CD4-positive, alpha-beta T cell treated with Interleukin-21 for 1 hour (primary cell): ENCODE data around the gene BATF2.

ENCODE experiments used
- DNase-seq: peaks from one replicate; pipeline ENCODE4 v3.0.0-alpha.2; 2020

The BATF2 gene

DNA sequence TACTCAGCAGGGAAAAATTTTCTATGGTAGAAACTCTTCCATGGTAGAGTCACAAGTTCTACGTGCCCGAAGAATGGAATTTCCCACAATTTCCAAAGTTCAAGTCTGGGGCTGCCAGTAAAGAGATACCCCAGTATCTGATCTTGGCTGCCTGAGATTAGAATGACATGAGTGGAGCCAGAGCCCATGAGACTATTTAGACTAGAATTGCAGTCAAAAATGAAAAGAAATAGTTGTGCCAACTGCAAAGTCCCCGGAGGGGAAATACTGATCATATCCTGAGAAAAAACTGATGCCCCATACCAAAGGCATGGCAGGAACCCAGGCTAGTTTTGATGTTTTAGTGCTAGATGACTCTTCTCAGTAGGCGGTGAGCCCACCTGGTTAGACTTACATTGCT is 36.1 kb downstream of the BATF2 start:
- no peak for DNase-seq

DNA sequence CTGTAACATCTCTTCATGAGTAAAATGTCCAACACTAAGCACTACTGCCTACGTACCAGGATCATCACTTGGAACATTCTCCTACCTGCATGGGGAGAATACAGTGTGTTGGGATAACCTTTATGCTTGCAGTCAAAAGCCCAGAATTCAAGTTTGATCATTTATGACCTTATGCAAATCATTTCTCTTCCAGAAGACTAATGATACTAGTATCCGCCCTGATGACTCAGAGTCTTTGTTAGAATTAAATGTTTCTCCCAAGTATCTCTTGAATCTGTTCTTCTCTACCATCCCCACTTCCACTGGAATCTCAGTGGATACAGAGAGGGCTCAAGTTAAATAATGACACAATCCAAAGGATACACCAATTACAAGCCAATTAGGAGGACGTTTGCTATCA is 37.3 kb downstream of the BATF2 start:
- no peak for DNase-seq

DNA sequence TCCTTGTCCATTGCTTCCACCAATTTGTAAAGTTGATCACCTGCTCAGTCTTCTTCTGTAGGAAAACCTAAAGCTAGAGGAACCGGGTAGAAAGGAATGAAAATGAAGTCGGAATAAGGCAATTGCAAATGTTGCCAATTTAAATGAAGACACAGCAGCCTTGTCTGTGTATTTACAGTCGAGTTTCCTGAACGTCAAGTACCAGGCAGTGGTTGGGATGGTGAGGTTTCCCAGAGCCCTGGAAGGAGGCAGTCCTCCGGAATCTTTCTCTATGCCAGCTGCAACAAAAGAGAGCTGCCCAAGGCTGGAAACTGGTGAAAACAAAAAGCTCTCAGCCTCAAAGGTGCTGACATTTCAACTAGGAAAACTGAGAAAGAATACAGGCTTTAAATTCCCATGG is 42.6 kb downstream of the BATF2 start:
- DNase-seq: no peak

DNA sequence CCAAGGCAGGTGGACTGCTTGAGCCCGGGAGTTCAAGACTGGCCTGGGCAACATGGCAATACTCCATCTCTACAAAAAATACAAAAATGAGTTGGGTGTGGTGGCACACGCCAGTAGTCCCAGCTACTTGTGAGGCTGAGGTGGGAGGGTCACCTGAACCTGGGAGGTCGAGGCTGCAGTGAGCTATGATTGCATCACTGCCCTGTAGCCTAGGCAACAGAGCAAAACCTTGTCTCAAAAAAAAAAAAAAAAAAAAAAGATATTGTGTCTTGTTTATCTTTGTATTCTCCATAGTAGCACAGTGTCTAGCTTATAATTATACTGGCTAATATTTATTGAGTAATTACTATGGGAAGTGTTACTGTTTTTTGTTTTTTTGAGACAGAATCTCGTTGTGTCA is 45.2 kb downstream of the BATF2 start:
- DNase-seq: no peak

DNA sequence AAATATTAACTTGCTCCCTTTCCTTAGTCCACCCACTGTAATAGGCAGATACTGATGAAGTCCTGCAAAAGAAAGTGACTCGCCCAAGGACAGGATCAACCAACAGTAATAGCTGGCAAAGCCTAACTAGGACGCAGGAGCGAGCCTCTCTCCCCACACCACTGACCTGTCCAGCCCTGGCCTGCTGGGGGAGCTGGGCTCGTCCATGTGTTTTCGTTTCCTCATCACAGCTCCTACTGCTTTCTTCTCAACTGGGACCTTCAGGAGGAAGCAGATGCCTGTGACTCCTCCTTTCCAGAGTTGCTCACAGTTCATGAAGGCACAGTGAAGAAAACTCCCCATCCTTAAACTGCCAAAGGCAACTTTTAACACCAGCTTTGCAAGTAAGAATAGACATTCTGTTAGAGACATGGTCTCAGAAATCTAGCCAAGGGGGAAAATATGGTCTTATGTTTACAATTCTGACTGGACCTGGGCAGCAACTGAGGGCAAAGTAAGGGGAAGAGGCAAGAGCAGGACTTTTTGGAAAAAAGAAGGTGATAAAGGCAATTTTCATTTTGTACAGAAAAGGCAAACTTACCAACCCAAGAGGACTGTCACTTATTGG is 49.5 kb downstream of the BATF2 start:
- no peak for DNase-seq
